Measurements from ENCODE around the gene EXOC2.

EXOC2 gene

DNA sequence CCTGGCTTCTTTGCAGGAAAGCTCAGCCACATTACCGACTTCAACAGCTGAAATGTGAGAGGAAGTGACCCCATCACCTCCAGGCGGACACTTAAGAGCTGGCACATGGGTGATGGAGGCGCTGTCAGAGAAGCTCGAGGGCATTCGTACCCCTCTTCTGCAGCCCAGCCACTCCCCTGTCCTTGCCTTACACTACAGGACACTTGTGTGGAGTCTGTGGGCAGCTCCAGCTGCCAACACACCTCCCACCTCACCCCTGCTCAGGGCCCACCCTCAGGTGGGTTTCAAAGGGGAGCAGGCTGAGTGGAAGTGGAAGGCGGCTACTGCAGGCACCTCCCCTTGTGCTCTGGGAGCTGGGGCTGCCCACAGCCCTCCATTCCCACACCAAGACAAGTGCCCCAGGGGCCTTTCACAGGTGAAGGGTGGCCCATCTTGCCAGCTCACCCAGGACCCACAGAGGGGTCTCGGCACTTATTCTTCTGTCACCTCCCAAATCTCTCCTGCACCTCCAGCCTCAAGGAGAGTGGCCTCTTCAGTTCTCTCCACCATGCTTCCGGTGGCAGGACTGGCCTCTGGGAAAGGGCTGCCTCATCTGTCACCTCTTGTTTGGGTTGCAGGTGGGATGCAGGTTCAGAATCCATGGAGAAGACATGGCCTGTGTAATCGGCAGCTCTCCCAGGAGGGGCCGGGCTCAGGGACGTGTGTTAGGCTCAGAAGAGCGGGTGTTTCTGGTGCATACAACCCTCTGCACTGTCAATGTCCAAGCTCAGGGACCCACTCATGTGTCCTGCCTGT is 251.6 kb downstream of the EXOC2 start:
- TF ChIP-seq POLR2AphosphoS5 (IDR thresholded peaks at IDR 0.05; ENCODE audit: low read depth, low read length) (no peak), TAF1 (IDR thresholded peaks at IDR 0.05; ENCODE audit: borderline replicate concordance, low read depth, low read length) (no peak), POLR2A (IDR thresholded peaks at IDR 0.05; ENCODE audit: low read depth, low read length) (no peak)
- FAIRE-seq, result no peak

DNA sequence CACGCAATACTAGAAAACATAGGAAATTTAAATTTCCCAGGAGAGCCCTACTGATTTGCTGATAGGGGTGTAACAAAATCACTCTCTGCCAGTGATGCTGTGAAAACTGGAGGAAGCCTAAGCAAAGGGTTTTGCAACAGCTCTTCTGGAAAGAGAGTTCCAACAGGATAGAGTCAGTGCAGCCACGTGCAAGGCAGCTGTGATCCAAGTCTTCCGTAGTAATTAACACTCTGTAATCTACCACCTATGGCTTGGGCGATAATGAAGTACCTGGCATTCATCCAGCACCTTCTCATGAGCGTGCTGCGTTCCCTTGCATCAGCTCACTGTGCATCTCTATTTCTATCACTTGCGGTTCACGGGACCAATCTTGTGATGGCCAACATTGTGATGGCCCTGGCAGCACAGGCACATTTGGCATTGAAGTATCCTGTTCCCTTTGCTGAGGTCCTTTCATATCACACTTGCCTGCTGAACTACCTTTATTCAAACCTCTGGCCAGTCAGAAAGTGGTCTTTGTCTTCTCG is 253.2 kb downstream of the EXOC2 start:
- FAIRE-seq (no peak), DNase-seq (ENCODE audit: insufficient read length) (no peak)
- no peak for TF ChIP-seq POLR2AphosphoS5 (IDR thresholded peaks at IDR 0.05; ENCODE audit: low read depth, low read length)
- no peak for TF ChIP-seq TAF1 (IDR thresholded peaks at IDR 0.05; ENCODE audit: borderline replicate concordance, low read depth, low read length)
- no peak for TF ChIP-seq POLR2A (IDR thresholded peaks at IDR 0.05; ENCODE audit: low read depth, low read length)

More for the DNA sequence above, 251.6 kb downstream of the EXOC2 start:
- no peak for DNase-seq (ENCODE audit: insufficient read length)

DNA sequence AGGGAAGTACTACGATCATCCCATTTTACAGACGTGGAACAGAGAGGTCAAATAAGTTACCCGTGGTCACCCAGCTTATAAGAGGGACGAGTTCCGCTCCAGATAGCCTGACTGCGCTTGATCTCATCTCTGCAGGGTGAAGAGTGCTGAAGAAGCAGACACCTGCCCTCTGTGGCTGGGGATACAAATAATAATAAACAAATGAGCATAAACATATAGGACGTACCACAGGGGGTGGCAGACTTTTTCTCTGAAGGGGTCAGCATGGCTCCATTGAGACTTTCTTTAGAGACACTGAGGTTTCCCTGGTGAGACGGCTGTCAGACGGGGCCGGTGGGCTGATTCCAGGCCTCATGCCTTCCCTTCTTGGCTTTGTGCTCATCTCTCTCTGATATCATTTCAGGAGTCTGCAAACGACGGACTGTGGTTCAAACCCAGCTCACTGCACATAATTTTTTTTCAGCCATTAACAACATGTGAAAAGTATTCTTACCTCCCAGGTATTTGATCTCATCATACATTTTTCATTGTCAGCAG is 254.2 kb downstream of the EXOC2 start:
- TF ChIP-seq POLR2AphosphoS5 (IDR thresholded peaks at IDR 0.05; ENCODE audit: low read depth, low read length) (no peak), POLR2A (IDR thresholded peaks at IDR 0.05; ENCODE audit: low read depth, low read length) (no peak), TAF1 (IDR thresholded peaks at IDR 0.05; ENCODE audit: borderline replicate concordance, low read depth, low read length) (no peak)
- FAIRE-seq, result no peak
- DNase-seq (ENCODE audit: insufficient read length), result no peak

DNA sequence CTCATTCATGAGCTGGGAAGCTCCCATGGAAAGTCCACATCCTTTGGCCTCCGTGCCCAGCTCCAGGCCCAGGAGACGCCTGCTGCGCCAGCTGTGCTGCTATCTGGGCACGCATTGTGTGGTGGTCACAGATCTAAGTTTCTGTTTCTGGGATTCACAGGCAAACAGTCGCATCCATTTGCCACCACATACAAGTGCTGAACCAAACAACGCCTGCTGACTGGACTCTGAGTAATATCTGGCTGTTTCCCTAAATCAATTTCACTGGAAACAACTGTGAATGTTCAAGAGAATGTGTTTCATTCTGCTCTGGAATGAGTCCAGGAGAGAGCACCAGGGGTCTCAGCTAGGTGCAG is 255.9 kb downstream of the EXOC2 start:
- no peak for DNase-seq (ENCODE audit: insufficient read length)
- no peak for TF ChIP-seq POLR2A (IDR thresholded peaks at IDR 0.05; ENCODE audit: low read depth, low read length)
- no peak for TF ChIP-seq TAF1 (IDR thresholded peaks at IDR 0.05; ENCODE audit: borderline replicate concordance, low read depth, low read length)
- no peak for TF ChIP-seq POLR2AphosphoS5 (IDR thresholded peaks at IDR 0.05; ENCODE audit: low read depth, low read length)
- FAIRE-seq, result no peak

DNA sequence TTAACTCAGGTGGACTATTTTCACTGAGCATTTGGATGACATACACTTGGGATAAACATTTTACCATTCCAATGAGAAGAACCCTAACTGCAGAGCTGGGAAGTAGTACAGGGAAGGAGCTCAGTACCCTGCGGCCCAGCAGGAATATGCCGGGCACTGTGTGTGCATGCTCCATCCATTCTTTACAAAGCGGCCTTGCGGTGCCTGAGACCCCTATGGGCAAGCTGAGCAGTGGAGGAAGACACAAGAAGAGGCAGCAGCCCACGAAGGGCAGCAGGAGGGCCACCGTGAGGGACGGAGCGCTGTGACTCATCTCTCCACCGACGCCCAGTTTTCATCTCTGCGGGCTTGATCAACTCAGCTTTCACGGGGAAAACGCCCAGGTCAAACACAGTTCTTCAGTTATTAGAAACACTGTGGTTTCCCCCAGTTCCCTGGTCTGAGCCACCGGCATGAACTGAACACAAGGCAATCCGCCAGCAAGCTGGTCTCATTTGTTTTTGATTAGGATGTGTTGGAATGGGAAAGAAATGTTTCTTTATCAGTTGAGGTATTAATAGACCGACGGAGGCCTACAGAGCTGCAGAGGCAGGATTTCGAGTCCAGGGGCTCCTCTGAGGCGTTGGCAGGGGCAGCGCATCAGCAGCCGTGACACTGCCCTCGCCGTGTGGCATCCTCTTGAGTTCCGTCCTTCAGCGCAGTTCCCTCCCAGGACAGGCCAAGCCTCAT is 256.5 kb downstream of the EXOC2 start:
- no peak for FAIRE-seq
- no peak for TF ChIP-seq POLR2AphosphoS5 (IDR thresholded peaks at IDR 0.05; ENCODE audit: low read depth, low read length)
- TF ChIP-seq TAF1 (IDR thresholded peaks at IDR 0.05; ENCODE audit: borderline replicate concordance, low read depth, low read length), result no peak
- TF ChIP-seq POLR2A (IDR thresholded peaks at IDR 0.05; ENCODE audit: low read depth, low read length), result no peak
- no peak for DNase-seq (ENCODE audit: insufficient read length)

DNA sequence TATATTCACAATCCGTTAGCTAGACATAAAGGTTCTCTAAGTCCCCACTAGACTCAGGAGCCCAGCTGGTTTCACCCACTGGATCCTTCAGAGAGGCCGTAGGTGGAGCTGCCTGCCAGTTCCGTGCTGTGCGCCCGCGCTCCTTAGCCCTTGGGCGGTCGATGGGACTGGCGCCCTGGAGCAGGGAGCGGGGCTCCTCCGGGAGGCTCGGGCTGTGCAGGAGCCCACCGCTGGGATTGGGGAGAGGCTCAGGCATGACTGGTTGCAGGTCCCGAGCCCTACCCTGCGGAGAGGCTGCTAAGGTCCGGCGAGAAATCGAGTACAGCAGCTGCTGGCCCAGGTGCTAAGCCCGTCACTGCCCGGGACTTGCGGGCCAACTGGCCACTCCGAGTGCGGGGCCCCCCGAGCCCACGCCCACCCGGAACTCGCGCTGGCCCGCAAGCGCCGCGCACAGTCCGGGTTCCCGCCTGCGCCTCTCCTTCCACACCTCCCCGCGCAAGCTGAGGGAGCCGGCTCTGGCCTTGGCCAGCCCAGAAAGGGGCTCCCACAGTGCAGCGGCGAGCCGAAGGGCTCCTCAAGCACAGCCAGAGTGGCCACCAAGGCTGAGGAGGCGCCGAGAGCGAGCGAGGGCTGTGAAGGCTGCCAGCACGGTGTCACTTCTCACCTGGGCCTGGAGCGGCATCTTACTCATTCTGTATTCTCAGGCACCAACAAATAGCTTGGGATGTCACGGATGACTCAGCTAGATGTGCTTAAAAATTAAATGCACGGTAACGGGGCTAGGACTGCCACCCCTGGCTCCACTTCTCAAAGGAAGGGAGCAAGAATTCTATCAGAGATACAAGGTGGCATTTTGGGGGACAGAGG is 257.3 kb downstream of the EXOC2 start:
- no peak for FAIRE-seq
- no peak for DNase-seq (ENCODE audit: insufficient read length)
- TF ChIP-seq POLR2AphosphoS5 (IDR thresholded peaks at IDR 0.05; ENCODE audit: low read depth, low read length) (no peak), TAF1 (IDR thresholded peaks at IDR 0.05; ENCODE audit: borderline replicate concordance, low read depth, low read length) (no peak), POLR2A (IDR thresholded peaks at IDR 0.05; ENCODE audit: low read depth, low read length) (no peak)

All from GM12892 (cell line).